ENCODE measurements around the gene VSIG10L2.

VSIG10L2 gene

DNA sequence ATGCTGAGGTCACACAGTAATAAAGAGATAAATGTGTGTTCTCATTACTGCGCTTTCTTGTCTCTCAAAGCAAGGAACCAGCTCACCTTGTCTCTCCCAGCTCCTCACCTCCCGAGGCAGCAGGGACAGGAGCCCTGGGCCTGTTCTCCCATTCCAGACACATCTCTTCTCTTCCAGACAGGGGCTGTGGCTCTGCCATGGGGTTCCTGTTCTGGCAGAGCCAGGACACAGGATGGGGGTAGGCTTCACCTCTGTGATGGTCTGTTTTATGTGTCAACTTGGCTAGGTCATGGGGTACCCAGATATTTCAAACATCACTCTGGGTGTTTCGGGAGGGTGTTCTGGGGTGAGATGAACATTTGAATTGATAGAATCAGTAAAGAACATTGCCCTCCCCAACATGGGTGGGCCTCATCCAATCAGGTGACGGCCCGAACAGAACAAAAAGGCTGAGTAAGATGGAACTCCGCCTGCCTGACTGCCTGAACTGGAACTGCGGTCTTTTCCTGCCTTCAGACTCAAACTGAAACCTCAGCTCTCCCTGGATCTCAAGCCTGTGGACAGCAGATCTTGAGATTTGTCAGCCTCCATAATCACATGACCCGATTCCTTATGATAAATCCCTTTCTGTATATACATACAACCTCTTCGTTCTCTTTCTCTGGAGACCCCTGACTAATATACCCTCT is 2.0 kb upstream of the VSIG10L2 start:
- DNase-seq (ENCODE audit: extremely low read depth, low read depth), result no peak
- TF ChIP-seq, protein P1, sequence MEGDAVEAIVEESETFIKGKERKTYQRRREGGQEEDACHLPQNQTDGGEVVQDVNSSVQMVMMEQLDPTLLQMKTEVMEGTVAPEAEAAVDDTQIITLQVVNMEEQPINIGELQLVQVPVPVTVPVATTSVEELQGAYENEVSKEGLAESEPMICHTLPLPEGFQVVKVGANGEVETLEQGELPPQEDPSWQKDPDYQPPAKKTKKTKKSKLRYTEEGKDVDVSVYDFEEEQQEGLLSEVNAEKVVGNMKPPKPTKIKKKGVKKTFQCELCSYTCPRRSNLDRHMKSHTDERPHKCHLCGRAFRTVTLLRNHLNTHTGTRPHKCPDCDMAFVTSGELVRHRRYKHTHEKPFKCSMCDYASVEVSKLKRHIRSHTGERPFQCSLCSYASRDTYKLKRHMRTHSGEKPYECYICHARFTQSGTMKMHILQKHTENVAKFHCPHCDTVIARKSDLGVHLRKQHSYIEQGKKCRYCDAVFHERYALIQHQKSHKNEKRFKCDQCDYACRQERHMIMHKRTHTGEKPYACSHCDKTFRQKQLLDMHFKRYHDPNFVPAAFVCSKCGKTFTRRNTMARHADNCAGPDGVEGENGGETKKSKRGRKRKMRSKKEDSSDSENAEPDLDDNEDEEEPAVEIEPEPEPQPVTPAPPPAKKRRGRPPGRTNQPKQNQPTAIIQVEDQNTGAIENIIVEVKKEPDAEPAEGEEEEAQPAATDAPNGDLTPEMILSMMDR (IDR thresholded peaks at IDR 0.05; ENCODE audit: low read depth, low read length), result no peak

GRCh38 chr11:125944350-125945010 is 1.4 kb upstream of the VSIG10L2 start:
- TF ChIP-seq, protein P1 (IDR thresholded peaks at IDR 0.05; ENCODE audit: low read depth, low read length), result no peak
- no peak for DNase-seq (ENCODE audit: extremely low read depth, low read depth)

DNA sequence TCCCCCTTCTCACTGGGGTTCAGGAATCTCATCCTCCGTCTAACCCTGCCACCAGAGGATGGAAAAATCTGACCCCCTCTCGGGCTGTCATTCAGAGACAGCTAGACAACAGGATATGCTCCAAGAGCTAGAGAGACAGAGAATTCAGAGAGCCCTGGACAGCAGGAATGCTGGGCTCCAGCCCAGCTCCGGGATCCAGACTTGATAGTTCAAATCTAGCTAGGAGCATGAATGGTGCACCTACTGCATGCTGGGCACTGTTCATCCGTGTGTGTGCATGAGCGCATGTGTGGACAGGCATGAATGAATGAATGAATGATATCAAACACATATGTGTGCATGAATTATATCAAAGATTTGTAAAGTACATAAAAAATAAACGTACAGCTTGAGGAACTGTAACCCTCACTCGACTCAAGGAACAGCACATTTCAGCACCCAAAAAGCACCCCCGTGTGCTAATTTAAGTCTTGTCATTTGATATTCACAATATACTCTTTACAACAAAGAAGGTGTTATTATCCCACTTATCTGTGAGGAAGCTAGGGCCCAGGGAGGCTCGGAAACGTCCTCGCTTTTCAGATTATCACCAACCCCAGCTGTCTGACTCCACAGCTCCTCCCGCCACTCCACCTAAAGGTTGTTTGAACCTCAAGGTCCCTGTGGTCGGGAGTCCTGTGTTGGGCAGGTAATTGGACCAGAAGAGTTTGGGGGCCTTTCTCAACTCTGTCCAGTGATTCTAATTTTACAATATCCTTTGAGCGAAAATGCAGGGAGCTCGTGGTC is 640 bp upstream of the VSIG10L2 start:
- DNase-seq (ENCODE audit: extremely low read depth, low read depth), result no peak
- TF ChIP-seq, protein P1 (IDR thresholded peaks at IDR 0.05; ENCODE audit: low read depth, low read length), result no peak

- no peak for DNase-seq (ENCODE audit: extremely low read depth, low read depth)
- TF ChIP-seq, protein P1 (IDR thresholded peaks at IDR 0.05; ENCODE audit: low read depth, low read length), result no peak
Observed at GRCh38 chr11:125946712-125947418, 1.0 kb downstream of the VSIG10L2 start.

DNA sequence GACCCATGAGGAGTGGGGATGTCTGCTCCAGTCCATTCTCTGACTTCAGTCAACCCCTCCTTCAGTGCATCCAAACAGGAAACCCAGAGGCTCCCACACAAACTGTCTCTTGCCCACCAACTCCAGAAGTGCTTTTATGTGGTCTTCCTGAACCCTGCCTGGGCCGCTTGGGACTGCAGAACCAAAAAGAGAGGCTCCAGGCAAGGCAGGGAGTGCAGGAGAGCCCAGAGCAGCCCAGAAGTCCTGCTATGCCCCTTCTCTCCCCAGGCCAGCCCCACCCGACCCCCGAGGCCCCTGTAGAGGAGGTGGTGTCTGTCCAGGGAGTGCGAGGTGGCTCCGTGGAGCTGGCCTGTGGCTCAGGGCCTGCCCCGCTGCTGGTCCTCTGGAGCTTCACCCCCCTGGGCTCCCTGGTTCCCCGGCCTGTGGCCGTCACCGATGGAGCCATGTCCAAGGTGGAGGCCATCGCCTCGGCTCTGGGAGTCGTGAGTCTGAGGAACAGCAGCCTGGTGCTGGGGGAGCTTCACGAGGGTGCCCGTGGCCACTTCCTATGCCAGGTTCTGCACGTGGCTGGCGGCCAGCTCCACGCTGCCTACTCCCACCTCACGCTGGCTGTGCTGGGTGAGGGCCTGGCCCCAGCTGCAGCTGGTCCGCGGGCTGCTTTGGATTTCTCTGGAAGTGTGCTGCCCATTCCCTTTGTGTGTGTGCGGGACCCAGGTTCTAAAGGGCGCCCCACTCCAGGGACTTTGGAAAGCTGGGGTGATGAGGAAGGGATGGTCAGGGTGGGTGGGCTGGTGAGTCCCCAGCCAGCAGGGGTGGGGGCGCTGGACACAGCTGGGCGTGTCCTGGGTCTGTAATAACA is 1.8 kb downstream of the VSIG10L2 start:
- no peak for DNase-seq (ENCODE audit: extremely low read depth, low read depth)
- TF ChIP-seq, protein P1 (IDR thresholded peaks at IDR 0.05; ENCODE audit: low read depth, low read length), result no peak

GRCh38 chr11:125948278-125949051 is 2.6 kb downstream of the VSIG10L2 start:
- TF ChIP-seq, protein P1 (IDR thresholded peaks at IDR 0.05; ENCODE audit: low read depth, low read length), result no peak
- DNase-seq (ENCODE audit: extremely low read depth, low read depth), result no peak

Measured in AG09319 (cell line).